SK-N-SH (cell line): ENCODE data around the gene AGO4. TPM values are rescaled to one million over a fixed set of nuclear protein-coding genes. Genes with fewer than 3 reads are reported as not detected.

Experiments
- CTCF ChIA-PET: fragments of 300-600, 350-600 bp; formaldehyde crosslinking; extraction: SDS; loops from one replicate; lab custom pipeline; 2021; lab: Yijun Ruan, JAX
- POLR2A ChIA-PET: fragments of 350-600 bp; sonication (Branson Sonifier 250); formaldehyde crosslinking; extraction: SDS; loops from one replicate; lab custom pipeline; 2020; ENCODE audit warnings: antibody characterized with exemption, inconsistent platforms; lab: Yijun Ruan, JAX
- DNase-seq: peaks from one replicate; pipeline ENCODE4 v3.0.0; 2012
- H2AFZ ChIP-seq: fragments of 200-600 bp; sonication (generic); 2 replicates; pipeline ENCODE4 v1.8.1; 2016; ENCODE audit warnings: antibody characterized with exemption, mild to moderate bottlenecking, low read depth
- H3F3A ChIP-seq: fragments of 200-600 bp; sonication (generic); replicated peaks from 2 replicates; pipeline ENCODE3; 2016; ENCODE audit warnings: antibody characterized with exemption, mild to moderate bottlenecking; ENCODE audit not compliant: insufficient read depth
- H3K27ac ChIP-seq, 2 experiments: fragments of 200-500 bp in 1 of 2; fragments of 200-600 bp in 1 of 2; sonication (Bioruptor generic) in 1 of 2; sonication (generic), shearing (Covaris generic) in 1 of 2; 2 replicates each; pipeline versions ENCODE4 v1.5.1 to v1.6.1; 2014 to 2016; ENCODE audit warnings: low read depth in 2 of 2, inconsistent platforms in 1 of 2, low read length in 1 of 2, mild to moderate bottlenecking in 1 of 2, mixed read lengths in 1 of 2
- H3K27me3 ChIP-seq: fragments of 200-600 bp; sonication (generic), shearing (Covaris generic); 2 replicates; pipeline ENCODE4 v1.6.1; 2016; ENCODE audit warnings: mixed run types; ENCODE audit not compliant: insufficient read depth
- H3K36me3 ChIP-seq, 2 experiments: fragments of 200-500 bp in 1 of 2; fragments of 200-600 bp in 1 of 2; sonication (Bioruptor generic) in 1 of 2; sonication (generic) in 1 of 2; replicated peaks in 1 of 2; 2 replicates each; pipeline versions ENCODE3 to v1.5.1; 2014 to 2016; ENCODE audit warnings: low read length in 1 of 2, mild to moderate bottlenecking in 1 of 2; ENCODE audit not compliant: insufficient read depth in 2 of 2, control insufficient read depth in 1 of 2
- H3K4me1 ChIP-seq, 2 experiments: fragments of 200-500 bp in 1 of 2; fragments of 200-600 bp in 1 of 2; sonication (Bioruptor generic) in 1 of 2; sonication (generic), shearing (Covaris generic) in 1 of 2; 2 replicates each; pipeline versions ENCODE4 v1.5.1 to v1.6.1; 2014 to 2016; ENCODE audit warnings: low read depth in 1 of 2, low read length in 1 of 2, mixed run types in 1 of 2; ENCODE audit not compliant: insufficient read depth in 2 of 2, control insufficient read depth in 1 of 2
- H3K4me2 ChIP-seq: fragments of 200-600 bp; sonication (generic), shearing (Covaris generic); 2 replicates; pipeline ENCODE4 v1.6.1; 2017; ENCODE audit warnings: mixed run types
- H3K4me3 ChIP-seq, 2 experiments: fragments of 200-500 bp in 1 of 2; fragments of 200-600 bp in 1 of 2; sonication (Bioruptor generic) in 1 of 2; sonication (generic), shearing (Covaris generic) in 1 of 2; 2 replicates each; pipeline versions ENCODE4 v1.5.1 to v1.8.1; 2014 to 2016; ENCODE audit warnings: low read depth in 2 of 2, inconsistent platforms in 1 of 2, low read length in 1 of 2, mild to moderate bottlenecking in 1 of 2, mixed read lengths in 1 of 2, moderate library complexity in 1 of 2
- H3K79me2 ChIP-seq: fragments of 200-600 bp; sonication (generic); 2 replicates; pipeline ENCODE4 v1.8.1; 2017; ENCODE audit warnings: mild to moderate bottlenecking; ENCODE audit not compliant: insufficient read depth
- H3K9ac ChIP-seq: fragments of 200-600 bp; sonication (generic); 2 replicates; pipeline ENCODE4 v1.6.1; 2017; ENCODE audit warnings: mixed run types
- H3K9me2 ChIP-seq: fragments of 200-600 bp; sonication (generic); 2 replicates; pipeline ENCODE4 v1.6.1; 2017; ENCODE audit warnings: mixed run types
- H3K9me3 ChIP-seq: fragments of 200-600 bp; sonication (generic); 2 replicates; pipeline ENCODE4 v1.6.1; 2017; ENCODE audit warnings: mixed run types, mild to moderate bottlenecking, moderate library complexity
- H4K20me1 ChIP-seq: fragments of 200-600 bp; sonication (generic); 2 replicates; pipeline ENCODE4 v1.6.1; 2017; ENCODE audit warnings: mild to moderate bottlenecking, mixed run types; ENCODE audit not compliant: insufficient read depth
- CTCF ChIP-seq: fragments of 200-600 bp; sonication (generic); IDR thresholded peaks from 2 replicates; pipeline ENCODE4 v1.6.1; 2017; ENCODE audit warnings: antibody characterized with exemption, mild to moderate bottlenecking, moderate library complexity
- ELF1 ChIP-seq: IDR thresholded peaks from 2 replicates; pipeline ENCODE4 v1.4.0; 2012
- EP300 ChIP-seq, 2 experiments: IDR thresholded peaks; 2 replicates each; pipeline versions ENCODE4 v1.4.0 to v1.6.1; 2012; ENCODE audit warnings: borderline replicate concordance in 1 of 2, low read depth in 1 of 2, low read length in 1 of 2
- EZH2phosphoT487 ChIP-seq: fragments of 200-600 bp; sonication (generic); IDR thresholded peaks from 2 replicates; pipeline ENCODE4 v1.6.1; 2017; ENCODE audit warnings: low read depth, mixed run types, mild to moderate bottlenecking, antibody characterized with exemption, moderate library complexity, borderline replicate concordance
- JUND ChIP-seq: IDR thresholded peaks from 2 replicates; pipeline ENCODE4 v1.4.0; 2012
- MAX ChIP-seq: IDR thresholded peaks from 2 replicates; pipeline ENCODE4 v1.4.0; 2012; ENCODE audit warnings: low read depth
- MEF2A ChIP-seq: IDR thresholded peaks from 2 replicates; pipeline ENCODE4 v1.4.0; 2012; ENCODE audit warnings: low read depth, borderline replicate concordance
- NFIC ChIP-seq: IDR thresholded peaks from 2 replicates; pipeline ENCODE4 v1.4.0; 2012; ENCODE audit warnings: borderline replicate concordance
- PBX3 ChIP-seq: IDR thresholded peaks from 2 replicates; pipeline ENCODE4; 2012
- POLR2AphosphoS5 ChIP-seq: IDR thresholded peaks from 2 replicates; pipeline ENCODE4 v1.6.1; 2012; ENCODE audit warnings: low read depth, low read length
- RFX5 ChIP-seq: IDR thresholded peaks from 2 replicates; pipeline ENCODE4 v1.6.1; 2012; ENCODE audit warnings: mild to moderate bottlenecking, improper control_type of control experiment, low read length
- SIN3A ChIP-seq: IDR thresholded peaks from 2 replicates; pipeline ENCODE4 v1.6.1; 2012; ENCODE audit warnings: low read depth, mild to moderate bottlenecking, low read length, moderate library complexity, borderline replicate concordance
- TAF1 ChIP-seq: IDR thresholded peaks from 2 replicates; pipeline ENCODE4 v1.6.1; 2012; ENCODE audit warnings: low read depth, mild to moderate bottlenecking, low read length, moderate library complexity, borderline replicate concordance
- TCF12 ChIP-seq: IDR thresholded peaks from 2 replicates; pipeline ENCODE4 v1.4.0; 2012
- USF2 ChIP-seq: fragments of 150-350 bp; IDR thresholded peaks from 2 replicates; pipeline ENCODE4 v1.6.1; 2017; ENCODE audit warnings: antibody characterized with exemption, low read length, low read depth, borderline replicate concordance
- ZBTB33 ChIP-seq: IDR thresholded peaks from 2 replicates; pipeline ENCODE4 v1.4.0; 2012; ENCODE audit warnings: low read depth, borderline replicate concordance
- WGBS: methylation state at CpG from one replicate; pipeline ENCODE4 v1.1.6; 2017; ENCODE audit warnings: low lambda C conversion rate; 5-methylcytosine and 5-hydroxymethylcytosine counted together
- polyA plus RNA-seq, 3 experiments: library from polyadenylated mRNA; depleted of rRNA; stranded (reverse); fragments of >200 nt; gene quantifications; 2 replicates each; pipeline ENCODE4 v1.2.3, GENCODE V29; 2012

The AGO4 gene
- polyA plus RNA-seq, 1 of the 3 experiments (the other 2 are of a cell fraction): 4.8 TPM

- no peaks in the 10 kb centered on the region for H3K9me3 ChIP-seq
- DNase-seq: no peak
- H3K9ac ChIP-seq: no peak overlapping the region
- no peaks in the 10 kb centered on the region for H3K9me2 ChIP-seq
- H3K4me2 ChIP-seq: no peak overlapping the region
- no peaks in the 10 kb centered on the region for H3K79me2 ChIP-seq
- H3K4me1 ChIP-seq: no peaks in the 10 kb centered on the region
- no peaks in the 10 kb centered on the region for H3K36me3 ChIP-seq
- no peak overlapping the region for H2AFZ ChIP-seq
- no peaks in the 10 kb centered on the region for H3F3A ChIP-seq
- no peak overlapping the region for H3K27ac ChIP-seq
- ChIA-PET CTCF (interaction anchor here (1.0 to 2.6 kb wide), 3 partner anchors 12 to 219 kb away, joined by 3 to 11 read pairs (median 3); no protein-coding TSS in a partner anchor), POLR2A (no interaction called here)
- H3K4me3 ChIP-seq: no peak overlapping the region
- H3K27me3 ChIP-seq: no peaks in the 10 kb centered on the region
- TF ChIP-seq EZH2phosphoT487 (no peak), JUND (no peak), PBX3 (no peak), CTCF (no peak), EP300 (IDR thresholded peaks at IDR 0.05; ENCODE audit: borderline replicate concordance in 1 of 2, low read depth in 1 of 2, low read length in 1 of 2) (no peak), MAX (no peak), POLR2AphosphoS5 (no peak), ELF1 (no peak), ZBTB33 (no peak), TAF1 (no peak), TCF12 (no peak), NFIC (no peak), MEF2A (no peak), USF2 (no peak), RFX5 (no peak), SIN3A (no peak)
- no peaks in the 10 kb centered on the region for H4K20me1 ChIP-seq
- 51% methylated on average over 3 of the region's 3 CpGs for WGBS
Measured at GRCh38 chr1:35788139-35788538, 19.7 kb upstream of the AGO4 start.
